T-cell (primary cell): ENCODE results near the gene PZP. TPM values are rescaled to one million over a fixed set of nuclear protein-coding genes. Genes with fewer than 3 reads are reported as not detected.
"Not testable (repeated sequence)": the region's sequence is repeated elsewhere in the genome, so short reads cannot be mapped to it uniquely, and the experiment has no call there.

Experiments used
- ATAC-seq, 4 experiments: fragments of 200-7000 bp in 3 of 4; fragments of 150-1000 bp in 1 of 4; cut with Tn5 transposase; replicated peaks in 1 of 4; 1 replicate in 3 of 4; 2 replicates in 1 of 4; pipeline ENCODE4 v1.10.0; 2021; ENCODE audit warnings: moderate library complexity in 3 of 4, mild to moderate bottlenecking in 2 of 4, moderate number of reproducible peaks in 1 of 4
- CTCF ChIA-PET, 2 donors: fragments of 300-600 bp; sonication (Branson Sonifier 250); formaldehyde crosslinking; loops; one replicate each; lab custom pipeline; 2022; ENCODE audit warnings: antibody characterized with exemption in 2 of 2; lab: Charles Lee
- POLR2A ChIA-PET, 2 donors: fragments of 300-600 bp; sonication (Branson Sonifier 250); formaldehyde crosslinking; loops; one replicate each; lab custom pipeline; 2022; ENCODE audit warnings: antibody characterized with exemption in 2 of 2; lab: Charles Lee
- DNase-seq, 35 experiments: peaks; one replicate each; pipeline versions ENCODE4 v3.0.0 to v3.0.0-alpha.2; 2013 to 2023
- H3K27ac ChIP-seq: one replicate; pipeline ENCODE4 v1.5.1; 2013; ENCODE audit warnings: low read length
- H3K27me3 ChIP-seq, 2 experiments: replicated peaks in 1 of 2; 1 replicate in 1 of 2; 2 replicates in 1 of 2; pipeline versions ENCODE4 v1.6.1 to v1.7.0; 2013; ENCODE audit warnings: low read length in 1 of 2, mixed read lengths in 1 of 2; ENCODE audit not compliant: control insufficient read depth in 2 of 2, insufficient read depth in 2 of 2; ENCODE audit errors: extremely low read depth in 1 of 2
- H3K36me3 ChIP-seq, 2 donors: 1 replicate in 1 of 2; 2 replicates in 1 of 2; pipeline versions ENCODE4 v1.6.1 to v1.7.0; 2013; ENCODE audit warnings: low read length in 1 of 2; ENCODE audit not compliant: control insufficient read depth in 2 of 2, insufficient read depth in 1 of 2; ENCODE audit errors: extremely low read depth in 1 of 2
- H3K4me1 ChIP-seq, 2 experiments: 1 replicate in 1 of 2; 2 replicates in 1 of 2; pipeline versions ENCODE4 v1.6.1 to v1.7.0; 2013; ENCODE audit warnings: low read length in 2 of 2, mixed read lengths in 1 of 2; ENCODE audit not compliant: insufficient read depth in 2 of 2, control insufficient read depth in 1 of 2; ENCODE audit errors: extremely low read depth in 1 of 2
- H3K4me3 ChIP-seq, 2 donors: 1 replicate in 1 of 2; 2 replicates in 1 of 2; pipeline versions ENCODE4 v1.5.1 to v1.7.0; 2013; ENCODE audit warnings: mild to moderate bottlenecking in 2 of 2, low read length in 1 of 2, moderate library complexity in 1 of 2; ENCODE audit not compliant: control insufficient read depth in 1 of 2; ENCODE audit errors: extremely low read depth in 1 of 2
- H3K9me3 ChIP-seq: 2 replicates; pipeline ENCODE4 v1.7.0; 2013
- H3K27ac Mint-ChIP-seq, 2 donors: one replicate each; pipeline ENCODE4 v1.8.0; 2020 to 2021; ENCODE audit warnings: mild to moderate bottlenecking in 2 of 2, mixed read lengths in 2 of 2
- H3K27me3 Mint-ChIP-seq, 2 donors: one replicate each; pipeline ENCODE4 v1.8.0; 2021 to 2022; ENCODE audit warnings: mixed read lengths in 2 of 2
- H3K36me3 Mint-ChIP-seq: one replicate; pipeline ENCODE4 v1.8.0; 2021; ENCODE audit warnings: mixed read lengths
- H3K4me1 Mint-ChIP-seq, 3 donors: one replicate each; pipeline ENCODE4 v1.8.0; 2020 to 2022; ENCODE audit warnings: mixed read lengths in 3 of 3, mild to moderate bottlenecking in 1 of 3
- H3K4me3 Mint-ChIP-seq, 3 donors: one replicate each; pipeline ENCODE4 v1.8.0; 2020 to 2022; ENCODE audit warnings: mild to moderate bottlenecking in 3 of 3, mixed read lengths in 3 of 3, moderate library complexity in 3 of 3
- H3K9me3 Mint-ChIP-seq, 3 donors: one replicate each; pipeline ENCODE4 v1.8.0; 2020 to 2022; ENCODE audit warnings: mixed read lengths in 3 of 3
- WGBS: methylation state at CpG from one replicate; pipeline ENCODE4 v1.1.5; 2013; ENCODE audit warnings: missing lambda C conversion rate; ENCODE audit not compliant: insufficient coverage; 5-methylcytosine and 5-hydroxymethylcytosine counted together
- total RNA-seq, 35 experiments: library from RNA in 6 of 35; stranded (reverse) in 6 of 35; fragments of 120-200 nt in 1 of 35; gene quantifications; one replicate each; pipeline versions ENCODE4 v1.2.1 to v1.2.4 and lab custom pipeline; 2013 to 2026

PZP gene
- total RNA-seq, 5 donors from 2014 or later (not counting 1 experiment from before 2014, with no cell fraction given): not detected

GRCh38 chr12:9221011-9221410 lies 12.8 kb upstream of the PZP start:
- H3K4me3 Mint-ChIP-seq, H3K9me3 Mint-ChIP-seq, DNase-seq, H3K4me3 ChIP-seq, ATAC-seq, H3K36me3 ChIP-seq, CTCF ChIA-PET, H3K4me1 Mint-ChIP-seq, H3K27me3 ChIP-seq, H3K4me1 ChIP-seq, H3K27ac ChIP-seq, H3K27me3 Mint-ChIP-seq, H3K27ac Mint-ChIP-seq, POLR2A ChIA-PET, H3K9me3 ChIP-seq: not testable (repeated sequence)
- peaks cover 22% of the 10 kb centered on the region for H3K36me3 Mint-ChIP-seq
- WGBS: 89% methylated on average over 3 of the region's 9 CpGs

DNA sequence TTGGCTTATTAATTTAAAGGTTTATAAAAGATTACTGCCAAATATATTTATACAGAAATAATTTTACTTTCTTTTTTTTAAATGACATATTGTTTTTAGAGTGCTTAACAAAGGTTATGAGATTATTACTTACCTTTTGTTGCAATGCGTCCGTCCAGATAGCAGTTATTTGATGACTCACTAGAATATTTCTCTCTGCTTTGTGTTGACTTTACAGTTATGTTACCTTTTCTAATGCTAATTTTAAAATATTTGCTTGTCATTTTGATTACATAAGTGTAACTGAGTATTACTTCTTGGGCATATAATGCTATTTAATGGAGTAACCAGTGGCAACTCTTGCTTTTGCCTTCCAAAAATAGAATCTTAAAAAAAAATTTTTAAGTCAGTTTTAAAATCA lies 6.3 kb upstream of the PZP start:
- Mint-ChIP-seq H3K4me1 (no peaks in the 10 kb centered on the region), H3K9me3 (peaks cover 0 to 14% (median 9%) of the 10 kb centered on the region in 3 donors), H3K36me3 (peaks cover 19% of the 10 kb centered on the region), H3K27ac (no peak overlapping the region), H3K27me3 (no peaks in the 10 kb centered on the region), H3K4me3 (no peak overlapping the region)
- ATAC-seq (no peak), DNase-seq (no peak)
- ChIA-PET POLR2A (no interaction called here), CTCF (no interaction called here)
- no peak overlapping the region for H3K4me3 ChIP-seq
- WGBS: no CpG with 5 or more reads among the region's 2 CpGs
- H3K4me1 ChIP-seq: no peaks in the 10 kb centered on the region
- H3K27me3 ChIP-seq: no peaks in the 10 kb centered on the region
- H3K9me3 ChIP-seq: no peaks in the 10 kb centered on the region
- H3K27ac ChIP-seq: no peak overlapping the region
- H3K36me3 ChIP-seq: no peaks in the 10 kb centered on the region

DNA sequence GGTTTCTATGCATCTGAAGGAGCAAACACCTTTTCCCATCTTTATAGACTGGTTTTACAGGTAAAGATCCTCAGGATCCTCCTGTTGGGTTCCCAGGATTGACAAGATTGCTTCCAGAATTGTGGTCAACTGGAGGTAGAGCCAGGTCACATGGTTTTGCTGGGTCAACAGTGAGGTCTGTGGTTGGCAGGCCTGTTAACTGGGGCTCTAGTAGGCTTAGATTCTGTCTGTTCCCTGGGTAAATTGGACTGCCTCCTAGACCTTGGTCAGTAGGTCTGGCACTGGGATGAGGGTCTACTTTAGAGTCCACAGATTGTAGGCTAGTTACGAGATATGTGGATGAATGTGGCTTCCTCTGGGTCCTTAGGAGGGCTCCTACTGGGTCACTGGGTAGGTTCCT lies 3.5 kb upstream of the PZP start:
- POLR2A ChIA-PET: no interaction called here
- Histone ChIP-seq H3K4me1 (no peaks in the 10 kb centered on the region), H3K9me3 (no peaks in the 10 kb centered on the region), H3K27me3 (no peaks in the 10 kb centered on the region), H3K36me3 (no peaks in the 10 kb centered on the region), H3K27ac (no peak overlapping the region), H3K4me3 (no peak overlapping the region)
- H3K4me3 Mint-ChIP-seq: no peak overlapping the region
- CTCF ChIA-PET: no interaction called here
- H3K27ac Mint-ChIP-seq: no peak overlapping the region
- no peak for ATAC-seq
- no peaks in the 10 kb centered on the region for H3K27me3 Mint-ChIP-seq
- WGBS: 100% methylated on average over 1 of the region's 1 CpG
- DNase-seq: no peak
- peaks cover 0 to 11% (median 7%) of the 10 kb centered on the region in 3 donors for H3K9me3 Mint-ChIP-seq
- peaks cover 22% of the 10 kb centered on the region for H3K36me3 Mint-ChIP-seq
- H3K4me1 Mint-ChIP-seq: no peaks in the 10 kb centered on the region

DNA sequence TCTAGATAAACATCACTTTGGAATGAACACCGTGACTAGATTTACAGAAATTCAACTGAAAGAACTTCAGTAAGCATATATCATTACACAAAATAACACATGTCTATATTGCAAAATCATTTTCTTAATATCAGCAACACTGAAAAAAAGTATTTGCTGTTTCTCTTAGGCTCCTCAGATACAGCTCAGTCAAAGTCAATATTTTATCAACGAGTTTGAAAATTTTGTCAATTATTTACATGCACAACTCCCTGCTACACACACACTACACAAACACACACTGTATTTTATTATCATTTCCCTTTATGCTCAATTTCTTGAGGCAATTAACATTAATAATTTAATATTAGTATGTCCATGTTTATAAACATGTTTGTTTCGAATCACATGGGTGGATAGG lies 3.8 kb downstream of the PZP start:
- H3K4me3 ChIP-seq: no peak overlapping the region
- H3K27ac Mint-ChIP-seq: no peak overlapping the region
- no peak overlapping the region for H3K4me3 Mint-ChIP-seq
- H3K4me1 Mint-ChIP-seq: no peaks in the 10 kb centered on the region
- ChIA-PET POLR2A (no interaction called here), CTCF (no interaction called here)
- H3K4me1 ChIP-seq: no peaks in the 10 kb centered on the region
- no peak overlapping the region for H3K27ac ChIP-seq
- DNase-seq (no peak), ATAC-seq (no peak)
- H3K36me3 Mint-ChIP-seq: peaks cover 23% of the 10 kb centered on the region
- no peaks in the 10 kb centered on the region for H3K9me3 ChIP-seq
- WGBS: no CpG with 5 or more reads among the region's 3 CpGs
- H3K27me3 Mint-ChIP-seq: no peaks in the 10 kb centered on the region
- no peaks in the 10 kb centered on the region for H3K27me3 ChIP-seq
- H3K9me3 Mint-ChIP-seq: no peaks in the 10 kb centered on the region
- H3K36me3 ChIP-seq: no peaks in the 10 kb centered on the region

DNA sequence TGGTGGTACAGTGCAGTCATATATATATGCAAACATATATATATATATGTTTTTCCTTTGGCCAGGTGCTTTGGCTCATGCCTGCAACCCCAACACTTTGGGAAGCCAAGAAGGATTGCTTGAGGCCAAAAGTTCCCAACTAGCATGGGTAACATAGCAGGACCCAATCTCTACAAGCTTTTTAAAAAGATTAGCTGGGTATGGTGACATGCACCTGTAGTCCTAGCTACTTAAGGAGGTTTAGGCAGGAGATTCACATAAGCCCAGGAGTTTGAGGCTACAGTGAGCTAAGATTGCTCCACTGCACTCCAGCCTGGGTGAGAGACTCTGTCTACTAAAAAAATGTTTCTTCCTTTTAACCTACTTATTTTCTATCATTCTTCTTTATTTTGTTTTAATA lies 10.2 kb downstream of the PZP start:
- Mint-ChIP-seq H3K4me3 (no peak overlapping the region), H3K4me1 (no peaks in the 10 kb centered on the region), H3K27me3 (peaks cover 0 to 3% of the 10 kb centered on the region in 2 donors), H3K27ac (no peak overlapping the region), H3K9me3 (peaks cover 0 to 4% (median 3%) of the 10 kb centered on the region in 3 donors), H3K36me3 (peaks cover 22% of the 10 kb centered on the region)
- ChIA-PET POLR2A (no interaction called here), CTCF (interaction anchor here in 1 of 2 donors (0.5 kb wide), 1 partner anchor 1442 kb away, joined by 3 read pairs; no protein-coding TSS in a partner anchor)
- no peak overlapping the region for H3K4me3 ChIP-seq
- ATAC-seq (no peak), DNase-seq (no peak)
- no peak overlapping the region for H3K27ac ChIP-seq
- H3K4me1 ChIP-seq: no peaks in the 10 kb centered on the region
- H3K27me3 ChIP-seq: no peaks in the 10 kb centered on the region
- no peaks in the 10 kb centered on the region for H3K36me3 ChIP-seq
- H3K9me3 ChIP-seq: no peaks in the 10 kb centered on the region

DNA sequence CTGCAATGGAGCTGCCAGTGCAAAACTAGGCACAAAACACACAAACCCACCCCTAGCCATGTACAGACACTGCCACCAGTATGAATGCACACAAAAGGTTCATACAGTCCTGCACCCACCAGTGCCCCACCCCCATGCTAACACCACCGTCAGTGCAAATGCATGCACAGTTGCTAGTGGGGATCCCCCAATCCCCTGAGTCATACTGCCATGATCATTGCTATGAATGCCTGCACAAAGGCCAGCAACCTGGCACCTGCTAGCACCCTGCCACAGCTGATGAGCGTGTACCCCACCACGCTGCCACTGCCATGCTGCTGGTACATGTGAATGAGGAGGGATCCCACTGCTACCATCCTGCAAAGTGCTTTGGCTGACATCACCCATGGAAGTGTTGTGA lies 23.9 kb downstream of the PZP start:
- peaks cover 0 to 4% of the 10 kb centered on the region in 2 donors for H3K27me3 Mint-ChIP-seq
- Histone ChIP-seq H3K27ac (no peak overlapping the region), H3K27me3 (no peaks in the 10 kb centered on the region), H3K36me3 (no peaks in the 10 kb centered on the region), H3K9me3 (no peaks in the 10 kb centered on the region), H3K4me3 (no peak overlapping the region), H3K4me1 (no peaks in the 10 kb centered on the region)
- no peak overlapping the region for H3K27ac Mint-ChIP-seq
- CTCF ChIA-PET: interaction anchor here in 1 of 2 donors (0.7 kb wide), 1 partner anchor 12 kb away, joined by 3 read pairs; no protein-coding TSS in a partner anchor
- ATAC-seq (no peak), DNase-seq (no peak)
- H3K9me3 Mint-ChIP-seq: peaks cover 16 to 23% (median 22%) of the 10 kb centered on the region in 3 donors
- peaks cover 57% of the 10 kb centered on the region for H3K36me3 Mint-ChIP-seq
- no peaks in the 10 kb centered on the region for H3K4me1 Mint-ChIP-seq
- POLR2A ChIA-PET: no interaction called here
- H3K4me3 Mint-ChIP-seq: no peak overlapping the region
- WGBS: 94% methylated on average over 2 of the region's 3 CpGs

GRCh38 chr12:9180810-9181209 lies 27.4 kb downstream of the PZP start:
- no peak overlapping the region for H3K27ac Mint-ChIP-seq
- H3K36me3 Mint-ChIP-seq: peaks cover 56% of the 10 kb centered on the region
- WGBS: 100% methylated on average over 3 of the region's 4 CpGs
- H3K27me3 ChIP-seq: no peaks in the 10 kb centered on the region
- ChIA-PET CTCF (no interaction called here), POLR2A (no interaction called here)
- DNase-seq (no peak), ATAC-seq (no peak)
- no peaks in the 10 kb centered on the region for H3K4me1 Mint-ChIP-seq
- H3K4me3 ChIP-seq: no peak overlapping the region
- H3K36me3 ChIP-seq: no peaks in the 10 kb centered on the region
- peaks cover 4 to 9% (median 9%) of the 10 kb centered on the region in 3 donors for H3K9me3 Mint-ChIP-seq
- no peaks in the 10 kb centered on the region for H3K9me3 ChIP-seq
- no peak overlapping the region for H3K27ac ChIP-seq
- no peaks in the 10 kb centered on the region for H3K4me1 ChIP-seq
- no peak overlapping the region for H3K4me3 Mint-ChIP-seq
- H3K27me3 Mint-ChIP-seq: no peaks in the 10 kb centered on the region
